Thoracic aorta (tissue), 2 donors: Measurements from ENCODE around the gene LAG3. TPM values are rescaled to one million over a fixed set of nuclear protein-coding genes. Genes with fewer than 3 reads are reported as not detected.

ENCODE experiments used
- ATAC-seq: fragments of 150-250 bp; one replicate; pipeline ENCODE4 v1.8.0; 2017; ENCODE audit warnings: low read depth; ENCODE audit not compliant: insufficient number of reproducible peaks, low FRiP score
- DNase-seq: peaks from one replicate; pipeline ENCODE4 v3.0.0-alpha.2; 2020; ENCODE audit warnings: low spot score
- H3K27ac ChIP-seq, 2 donors: fragments of 200-600 bp; sonication (generic); 1 replicate in 1 of 2; 2 replicates in 1 of 2; pipeline ENCODE4 v1.5.1; 2016; ENCODE audit warnings: mild to moderate bottlenecking in 2 of 2, moderate library complexity in 2 of 2
- H3K27me3 ChIP-seq: fragments of 200-600 bp; sonication (generic); replicated peaks from 2 replicates; pipeline ENCODE4 v1.6.0; 2016; ENCODE audit warnings: mild to moderate bottlenecking; ENCODE audit not compliant: insufficient read depth
- H3K36me3 ChIP-seq: fragments of 200-600 bp; sonication (generic); one replicate; pipeline ENCODE4 v1.5.1; 2016
- H3K4me1 ChIP-seq, 2 donors: fragments of 200-600 bp; sonication (generic); 1 replicate in 1 of 2; 2 replicates in 1 of 2; pipeline versions ENCODE4 v1.5.1 to v1.6.0; 2016; ENCODE audit warnings: low read depth in 2 of 2, mild to moderate bottlenecking in 1 of 2; ENCODE audit not compliant: control insufficient read depth in 1 of 2
- H3K4me3 ChIP-seq: fragments of 200-600 bp; sonication (generic); 2 replicates; pipeline ENCODE4 v1.5.1; 2016; ENCODE audit warnings: mild to moderate bottlenecking
- H3K9me3 ChIP-seq: fragments of 200-600 bp; sonication (generic); 2 replicates; pipeline ENCODE4 v1.5.1; 2016
- CTCF ChIP-seq: fragments of 200-600 bp; sonication (generic); IDR thresholded peaks from one replicate; pipeline ENCODE4 v1.5.1; 2019; ENCODE audit warnings: antibody characterized with exemption
- total RNA-seq, 2 donors: library from RNA; depleted of rRNA; stranded (reverse); fragments of >200 nt; gene quantifications; one replicate each; pipeline versions ENCODE4 v1.1.0 to v1.2.3, GENCODE V29; 2016

LAG3 gene
- total RNA-seq, 2 donors from 2014 or later, result 0.95 to 1.5 TPM

GRCh38 chr12:6770600-6770999 lies 1.7 kb upstream of the LAG3 start:
- no peak overlapping the region for H3K27ac ChIP-seq
- no peak overlapping the region for H3K4me3 ChIP-seq
- no peaks in the 10 kb centered on the region for H3K9me3 ChIP-seq
- no peaks in the 10 kb centered on the region for H3K27me3 ChIP-seq
- peaks cover 16 to 36% of the 10 kb centered on the region in 2 donors for H3K4me1 ChIP-seq
- peaks cover 22% of the 10 kb centered on the region for H3K36me3 ChIP-seq
- DNase-seq (no peak), ATAC-seq (no peak)
- TF ChIP-seq CTCF, result no peak

DNA sequence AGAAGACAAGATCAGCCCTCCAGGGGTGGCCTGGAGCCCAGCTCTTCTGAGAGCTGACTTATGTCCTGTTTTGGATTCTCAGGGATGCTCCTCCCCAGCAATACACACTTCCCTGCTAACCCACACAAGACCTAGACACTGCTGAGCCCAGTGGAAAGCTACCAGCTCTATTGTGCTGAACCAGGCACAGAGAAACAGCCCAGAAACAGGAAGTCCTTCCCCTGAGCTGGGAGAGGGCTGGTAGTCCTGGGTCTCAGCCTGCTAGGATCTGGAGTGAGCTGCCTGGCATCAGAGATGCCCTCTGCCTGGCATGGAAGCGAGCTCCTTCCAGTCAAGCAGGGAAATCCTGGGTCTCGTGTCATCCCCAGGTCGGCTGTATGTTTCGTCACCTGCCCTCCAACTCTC lies 1.2 kb upstream of the LAG3 start:
- ATAC-seq, result no peak
- H3K27ac ChIP-seq, result no peak overlapping the region

DNA sequence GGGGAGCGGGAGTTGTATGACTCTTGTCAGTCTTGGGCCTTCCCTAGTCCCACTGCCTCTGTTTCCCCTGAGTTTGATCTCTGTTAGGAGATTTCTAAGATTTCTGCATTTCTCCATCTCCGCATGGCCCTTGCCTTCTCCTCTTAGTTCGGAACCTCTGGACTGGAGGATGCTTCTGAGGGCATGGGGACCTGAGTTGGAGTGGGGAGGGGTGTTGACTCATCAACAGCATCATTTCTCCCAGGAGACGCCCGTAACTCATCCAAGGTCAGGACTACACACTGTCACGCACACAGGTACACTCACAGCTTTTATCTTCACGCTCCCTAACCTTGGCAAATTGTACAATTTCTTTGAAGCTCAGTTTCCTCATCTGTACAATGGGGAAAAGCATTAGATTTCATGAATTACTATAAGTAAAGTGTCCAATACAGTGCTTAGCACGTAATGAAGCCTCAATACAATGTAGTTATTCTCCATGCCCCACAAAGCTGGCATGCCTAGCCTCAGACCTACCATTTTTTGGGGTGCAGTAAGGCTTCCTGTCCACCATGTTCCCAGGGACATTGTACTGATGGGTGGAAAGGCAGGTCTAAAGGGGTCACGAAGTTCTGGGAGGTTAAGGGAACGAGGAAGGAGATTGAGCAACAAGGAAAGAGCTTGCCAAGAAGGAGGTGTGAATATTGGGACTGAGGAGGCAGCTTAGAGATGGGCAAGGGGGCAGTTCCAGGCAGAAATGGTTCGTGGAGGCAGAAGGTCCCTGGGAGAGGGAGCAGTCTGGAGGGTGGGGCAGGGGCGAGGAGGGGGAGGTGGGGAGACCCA lies 600 bp upstream of the LAG3 start:
- no peak for ATAC-seq
- DNase-seq, result no peak
- Histone ChIP-seq H3K9me3 (no peaks in the 10 kb centered on the region), H3K4me3 (peak overlapping the region; percentile 48), H3K27ac (no peak overlapping the region), H3K4me1 (peaks cover 16 to 32% of the 10 kb centered on the region in 2 donors), H3K36me3 (peaks cover 22% of the 10 kb centered on the region), H3K27me3 (no peaks in the 10 kb centered on the region)
- no peak for TF ChIP-seq CTCF

More for the DNA sequence above, 1.2 kb upstream of the LAG3 start:
- peaks cover 16 to 32% of the 10 kb centered on the region in 2 donors for H3K4me1 ChIP-seq
- no peaks in the 10 kb centered on the region for H3K27me3 ChIP-seq
- no peak for DNase-seq
- H3K36me3 ChIP-seq, result peaks cover 22% of the 10 kb centered on the region
- H3K4me3 ChIP-seq, result no peak overlapping the region
- no peak for TF ChIP-seq CTCF
- no peaks in the 10 kb centered on the region for H3K9me3 ChIP-seq

- no peak for TF ChIP-seq CTCF
- H3K27ac ChIP-seq, result no peak overlapping the region
- H3K9me3 ChIP-seq, result no peaks in the 10 kb centered on the region
- DNase-seq, result no peak
- no peak for ATAC-seq
- peaks cover 22% of the 10 kb centered on the region for H3K36me3 ChIP-seq
- H3K4me3 ChIP-seq, result peak overlapping the region; percentile 48
- H3K27me3 ChIP-seq, result no peaks in the 10 kb centered on the region
- H3K4me1 ChIP-seq, result peaks cover 19 to 33% of the 10 kb centered on the region in 2 donors
Observed at GRCh38 chr12:6772726-6773589, 638 bp downstream of the LAG3 start.
